HepG2 (cell line): ENCODE data around the gene IL1B. TPM values are rescaled to one million over a fixed set of nuclear protein-coding genes. Genes with fewer than 3 reads are reported as not detected.

ENCODE experiments used
- ATAC-seq: fragments of 200-7000 bp; cut with Tn5 transposase; 3 replicates; pipeline ENCODE4 v1.9.1; 2020; ENCODE audit warnings: mild to moderate bottlenecking, moderate library complexity
- BruUV-seq: library from RNA; stranded (reverse); fragments of 400-500 nt; replicated peaks from 2 replicates; lab custom pipeline; 2021; lab: Mats Ljungman, UMichigan
- CTCF ChIA-PET: fragments of 300-600 bp; formaldehyde crosslinking; extraction: SDS; loops from one replicate; lab custom pipeline; 2021; ENCODE audit warnings: low total read pairs, inconsistent platforms, low intra/inter-chr PET ratio; lab: Yijun Ruan, JAX
- POLR2A ChIA-PET: fragments of 350-600 bp; sonication (Branson Sonifier 250); formaldehyde crosslinking; loops from one replicate; lab custom pipeline; 2020; ENCODE audit warnings: antibody characterized with exemption, inconsistent platforms; lab: Yijun Ruan, JAX
- DNase-seq: peaks from one replicate; pipeline ENCODE4 v3.0.0-alpha.2; 2015; ENCODE audit warnings: low spot score
- FAIRE-seq: peaks from 3 replicates; lab custom pipeline; 2011; peaks lifted over from hg19 to GRCh38; lab: Jason Lieb, UNC
- H2AFZ ChIP-seq: one replicate; pipeline ENCODE4 v1.6.1; 2011; ENCODE audit warnings: low read length, inconsistent platforms
- H3K27ac ChIP-seq: fragments of 300-600 bp; 3 replicates; pipeline ENCODE4 v1.8.0; 2011; ENCODE audit warnings: mixed run types, mild to moderate bottlenecking, mixed read lengths, low read length, inconsistent platforms; ENCODE audit not compliant: insufficient read depth; ENCODE audit errors: extremely low read length
- H3K27me3 ChIP-seq, 2 experiments: fragments of 200-600 bp in 1 of 2; 2 replicates in 1 of 2; 3 replicates in 1 of 2; pipeline versions ENCODE4 v1.6.0 to v1.8.0; 2011; ENCODE audit warnings: low read length in 2 of 2, mild to moderate bottlenecking in 2 of 2, moderate library complexity in 2 of 2, inconsistent platforms in 1 of 2; ENCODE audit not compliant: insufficient read depth in 2 of 2, control insufficient read depth in 1 of 2
- H3K36me3 ChIP-seq, 2 experiments: fragments of 200-600 bp in 1 of 2; replicated peaks in 1 of 2; 2 replicates in 1 of 2; 3 replicates in 1 of 2; pipeline versions ENCODE4 v1.5.1 to v1.8.0; 2011; ENCODE audit warnings: low read length in 2 of 2, inconsistent platforms in 1 of 2; ENCODE audit not compliant: insufficient read depth in 2 of 2, control insufficient read depth in 1 of 2
- H3K4me1 ChIP-seq: 2 replicates; pipeline ENCODE4 v1.5.1; 2012; ENCODE audit warnings: low read length, inconsistent platforms; ENCODE audit not compliant: insufficient read depth
- H3K4me2 ChIP-seq: 2 replicates; pipeline ENCODE4 v1.6.0; 2011; ENCODE audit warnings: low read depth, low read length, inconsistent platforms
- H3K4me3 ChIP-seq, 3 experiments: fragments of 200-600 bp in 1 of 3; sonication (generic), shearing (Covaris generic) in 1 of 3; replicated peaks in 1 of 3; 2 replicates each; pipeline ENCODE4 v1.5.1; 2011 to 2016; ENCODE audit warnings: low read length in 3 of 3, inconsistent platforms in 2 of 3, low read depth in 2 of 3, mild to moderate bottlenecking in 2 of 3, control low read depth in 1 of 3, mixed read lengths in 1 of 3; ENCODE audit not compliant: insufficient read depth in 1 of 3
- H3K79me2 ChIP-seq: one replicate; pipeline ENCODE4 v1.6.1; 2011; ENCODE audit warnings: low read length, inconsistent platforms; ENCODE audit not compliant: insufficient read depth
- H3K9ac ChIP-seq: 2 replicates; pipeline ENCODE4 v1.6.0; 2011; ENCODE audit warnings: mild to moderate bottlenecking, low read depth, low read length, inconsistent platforms; ENCODE audit not compliant: insufficient read depth
- H3K9me3 ChIP-seq: 2 replicates; pipeline ENCODE4 v1.5.1; 2012; ENCODE audit warnings: mild to moderate bottlenecking, low read length
- H4K20me1 ChIP-seq: 2 replicates; pipeline ENCODE4 v1.6.0; 2011; ENCODE audit warnings: inconsistent platforms, mild to moderate bottlenecking, low read length, moderate library complexity; ENCODE audit not compliant: insufficient read depth
- ERF ChIP-seq: IDR thresholded peaks from 2 replicates; pipeline ENCODE4 v1.6.1; 2018; ENCODE audit warnings: missing biosample characterization, missing genetic modification reagents
- FOXK2 ChIP-seq: fragments of 450-650 bp; IDR thresholded peaks from 2 replicates; pipeline ENCODE4 v1.6.1; 2016
- ISL2 ChIP-seq: sonication (generic); formaldehyde crosslinking; IDR thresholded peaks from 2 replicates; pipeline ENCODE4 v1.5.0; 2020; ENCODE audit warnings: missing genetic modification reagents
- POGK ChIP-seq: sonication (generic); formaldehyde crosslinking; conservative IDR thresholded peaks from 2 replicates; pipeline ENCODE4 v1.8.0; 2022; ENCODE audit warnings: mild to moderate bottlenecking, moderate library complexity, missing genetic modification reagents
- SMAD1 ChIP-seq: sonication (generic); formaldehyde crosslinking; IDR thresholded peaks from 2 replicates; pipeline ENCODE4 v1.4.0; 2020; ENCODE audit warnings: missing genetic modification reagents, low read depth, mild to moderate bottlenecking, borderline replicate concordance
- ZNF430 ChIP-seq: sonication (generic); formaldehyde crosslinking; IDR thresholded peaks from 2 replicates; pipeline ENCODE4 v1.9.0; 2021; ENCODE audit warnings: mild to moderate bottlenecking, missing genetic modification reagents
- WGBS: methylation state at CpG from one replicate; pipeline ENCODE4 v1.1.6; 2017; ENCODE audit warnings: low lambda C conversion rate; 5-methylcytosine and 5-hydroxymethylcytosine counted together
- in situ Hi-C: cut with HindIII; loops from 2 replicates; pipeline ENCODE4 v1.10.0; 2017; ENCODE audit warnings: low pct_unique_long_range_greater_than_20kb; ENCODE audit not compliant: extremely low pct_ligation_motif_present
- intact Hi-C: fragments of 100-400 bp; cut with micrococcal nuclease; formaldehyde crosslinking; loops from one replicate; pipeline ENCODE4 v1.10.0; 2022; ENCODE audit not compliant: unreplicated experiment
- polyA plus RNA-seq, 8 experiments: library from polyadenylated mRNA; depleted of rRNA in 3 of 8; stranded (reverse) in 7 of 8; unstranded in 1 of 8; fragments of >200 nt; fragmentation: Illumina TruSeq in 4 of 8; extraction: Trizol in 4 of 8; gene quantifications; 2 replicates each; pipeline versions ENCODE4 v1.2.1 to v1.2.3, GENCODE V29; 2011 to 2016; ENCODE audit warnings: low read depth in 4 of 8, missing spikeins in 1 of 8, mixed read lengths in 1 of 8; ENCODE audit not compliant: insufficient read depth in 1 of 8
- total RNA-seq, 5 experiments: library from RNA; depleted of rRNA; stranded (reverse); fragments of >200 nt; fragmentation: Illumina TruSeq; extraction: Trizol; gene quantifications; 2 replicates each; pipeline ENCODE4 v1.2.3, GENCODE V29; 2016; ENCODE audit warnings: low read depth in 1 of 5
- TF ChIP-seq, protein P1 (sequence below), 2 experiments: sonication (generic) in 1 of 2; formaldehyde crosslinking in 1 of 2; IDR thresholded peaks; 2 replicates each; pipeline versions ENCODE4 v1.6.1 to v1.9.0; 2014 to 2022; ENCODE audit warnings: antibody characterized with exemption in 1 of 2, borderline replicate concordance in 1 of 2, inconsistent platforms in 1 of 2, low read depth in 1 of 2, missing genetic modification reagents in 1 of 2

Gene IL1B
- total and polyA plus RNA-seq, 2 of the 13 experiments (the other 11 are each of a cell fraction or from before 2014, with no cell fraction given) = 0.18 TPM; not detected in 1

DNA sequence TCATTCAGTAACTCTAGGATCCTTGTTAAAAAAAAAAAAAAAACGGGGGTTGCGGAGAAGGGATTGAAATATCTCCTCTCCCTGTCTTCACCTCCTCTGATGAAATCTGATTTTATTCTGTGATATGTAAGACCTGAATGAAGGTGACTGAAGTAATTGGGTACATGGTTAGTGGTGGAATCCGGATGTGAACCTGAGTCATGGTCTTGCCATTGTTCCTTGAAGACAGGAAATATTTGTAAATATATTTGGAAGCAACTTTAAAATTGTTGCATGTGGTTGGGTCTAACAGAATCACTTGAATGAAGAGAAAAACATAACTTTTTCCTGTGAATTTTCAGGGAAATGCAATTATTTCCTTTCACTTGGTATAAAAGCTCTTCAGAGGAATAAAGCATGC, 49.3 kb downstream of the IL1B start:
- CTCF ChIA-PET = no interaction called here
- no peak for TF ChIP-seq ISL2
- no peak for TF ChIP-seq ZNF430
- TF ChIP-seq ERF (CRISPR knock-in tag) = no peak
- no peak for TF ChIP-seq POGK (CRISPR knock-in tag)
- no peak for TF ChIP-seq FOXK2
- TF ChIP-seq, protein P1, sequence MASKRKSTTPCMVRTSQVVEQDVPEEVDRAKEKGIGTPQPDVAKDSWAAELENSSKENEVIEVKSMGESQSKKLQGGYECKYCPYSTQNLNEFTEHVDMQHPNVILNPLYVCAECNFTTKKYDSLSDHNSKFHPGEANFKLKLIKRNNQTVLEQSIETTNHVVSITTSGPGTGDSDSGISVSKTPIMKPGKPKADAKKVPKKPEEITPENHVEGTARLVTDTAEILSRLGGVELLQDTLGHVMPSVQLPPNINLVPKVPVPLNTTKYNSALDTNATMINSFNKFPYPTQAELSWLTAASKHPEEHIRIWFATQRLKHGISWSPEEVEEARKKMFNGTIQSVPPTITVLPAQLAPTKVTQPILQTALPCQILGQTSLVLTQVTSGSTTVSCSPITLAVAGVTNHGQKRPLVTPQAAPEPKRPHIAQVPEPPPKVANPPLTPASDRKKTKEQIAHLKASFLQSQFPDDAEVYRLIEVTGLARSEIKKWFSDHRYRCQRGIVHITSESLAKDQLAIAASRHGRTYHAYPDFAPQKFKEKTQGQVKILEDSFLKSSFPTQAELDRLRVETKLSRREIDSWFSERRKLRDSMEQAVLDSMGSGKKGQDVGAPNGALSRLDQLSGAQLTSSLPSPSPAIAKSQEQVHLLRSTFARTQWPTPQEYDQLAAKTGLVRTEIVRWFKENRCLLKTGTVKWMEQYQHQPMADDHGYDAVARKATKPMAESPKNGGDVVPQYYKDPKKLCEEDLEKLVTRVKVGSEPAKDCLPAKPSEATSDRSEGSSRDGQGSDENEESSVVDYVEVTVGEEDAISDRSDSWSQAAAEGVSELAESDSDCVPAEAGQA (IDR thresholded peaks at IDR 0.05; ENCODE audit: low read depth) = no peak
- TF ChIP-seq, protein P1 (CRISPR knock-in tag; IDR thresholded peaks at IDR 0.05; ENCODE audit: borderline replicate concordance) = no peak
- TF ChIP-seq SMAD1 (CRISPR knock-in tag) = no peak
- ATAC-seq = no peak
- no peaks in the 10 kb centered on the region for H4K20me1 ChIP-seq
- H3K4me3 ChIP-seq = no peak overlapping the region
- intact Hi-C loops = no loop called here
- DNase-seq = no peak
- no peaks in the 10 kb centered on the region for H3K36me3 ChIP-seq
- WGBS = 84% methylated on average over 3 of the region's 3 CpGs
- BruUV-seq = no TSS peak
- no peaks in the 10 kb centered on the region for H3K9me3 ChIP-seq
- in situ Hi-C loops = no loop called here
- no peak overlapping the region for H3K27ac ChIP-seq
- H2AFZ ChIP-seq = no peak overlapping the region
- H3K9ac ChIP-seq = no peak overlapping the region
- no peak overlapping the region for H3K4me2 ChIP-seq
- H3K79me2 ChIP-seq = no peaks in the 10 kb centered on the region
- peaks cover 18% of the 10 kb centered on the region for H3K4me1 ChIP-seq
- H3K27me3 ChIP-seq = no peaks in the 10 kb centered on the region
- no peak for FAIRE-seq
- POLR2A ChIA-PET = no interaction called here
